MM.1S (cell line): ENCODE results near the gene LEFTY1.

ENCODE experiments used
- DNase-seq: peaks from one replicate; pipeline ENCODE4 v3.0.0-alpha.2; 2015
- H2AFZ ChIP-seq: fragments of 300-600 bp; sonication (generic); 2 replicates; pipeline ENCODE4 v1.6.0; 2016; ENCODE audit warnings: antibody characterized with exemption, low read length
- H3F3A ChIP-seq: fragments of 300-600 bp; sonication (generic); 2 replicates; pipeline ENCODE4 v1.6.1; 2016; ENCODE audit warnings: mild to moderate bottlenecking, antibody characterized with exemption, low read length, moderate library complexity, mixed read lengths; ENCODE audit not compliant: insufficient read depth
- H3K27ac ChIP-seq: fragments of 300-600 bp; sonication (generic); 2 replicates; pipeline ENCODE4 v1.5.1; 2016; ENCODE audit warnings: mild to moderate bottlenecking, low read length
- H3K27me3 ChIP-seq: fragments of 300-600 bp; sonication (generic); replicated peaks from 2 replicates; pipeline ENCODE4 v1.6.0; 2016; ENCODE audit warnings: low read length; ENCODE audit not compliant: insufficient read depth
- H3K36me3 ChIP-seq: fragments of 300-600 bp; sonication (generic); replicated peaks from 2 replicates; pipeline ENCODE4 v1.6.1; 2016; ENCODE audit warnings: mild to moderate bottlenecking, low read length, mixed read lengths; ENCODE audit not compliant: insufficient read depth
- H3K4me1 ChIP-seq: fragments of 300-600 bp; sonication (generic); 2 replicates; pipeline ENCODE4 v1.6.1; 2016; ENCODE audit warnings: low read length, mixed read lengths
- H3K4me2 ChIP-seq: fragments of 300-600 bp; sonication (generic); 2 replicates; pipeline ENCODE4 v1.6.0; 2016; ENCODE audit warnings: low read depth, low read length
- H3K4me3 ChIP-seq: fragments of 300-600 bp; sonication (generic); 2 replicates; pipeline ENCODE4 v1.5.1; 2016; ENCODE audit warnings: low read length, mixed read lengths
- H3K79me2 ChIP-seq: fragments of 300-600 bp; sonication (generic); 2 replicates; pipeline ENCODE4 v1.6.1; 2016; ENCODE audit warnings: mixed run types, low read length, mixed read lengths
- H3K9ac ChIP-seq: fragments of 300-600 bp; sonication (generic); 2 replicates; pipeline ENCODE4 v1.6.1; 2016; ENCODE audit warnings: low read length, mixed read lengths
- H3K9me2 ChIP-seq: fragments of 300-600 bp; sonication (generic); replicated peaks from 2 replicates; pipeline ENCODE4 v1.6.1; 2016; ENCODE audit warnings: mild to moderate bottlenecking, low read length, mixed read lengths; ENCODE audit not compliant: insufficient read depth
- H3K9me3 ChIP-seq: fragments of 300-600 bp; sonication (generic); replicated peaks from 2 replicates; pipeline ENCODE4 v1.6.1; 2016; ENCODE audit warnings: mild to moderate bottlenecking, low read length, mixed read lengths; ENCODE audit not compliant: insufficient read depth
- H4K20me1 ChIP-seq: fragments of 300-600 bp; sonication (generic); 2 replicates; pipeline ENCODE4 v1.6.1; 2016; ENCODE audit warnings: mild to moderate bottlenecking, low read length, moderate library complexity, mixed read lengths; ENCODE audit not compliant: insufficient read depth
- CTCF ChIP-seq: fragments of 300-600 bp; sonication (generic); IDR thresholded peaks from 2 replicates; pipeline ENCODE4 v1.5.1; 2016; ENCODE audit warnings: antibody characterized with exemption, low read length, mixed read lengths
- EZH2 ChIP-seq: fragments of 300-600 bp; sonication (generic); optimal IDR thresholded peaks from 2 replicates; pipeline ENCODE3; 2017; ENCODE audit warnings: low read depth, mild to moderate bottlenecking, antibody characterized with exemption, low read length, mixed read lengths
- EZH2phosphoT487 ChIP-seq: fragments of 300-600 bp; sonication (generic); IDR thresholded peaks from 2 replicates; pipeline ENCODE4 v1.6.1; 2018; ENCODE audit warnings: antibody characterized with exemption, low read length

LEFTY1 gene

GRCh38 chr1:225919906-225920305 lies 31.0 kb upstream of the LEFTY1 start:
- Histone ChIP-seq H3K4me1 (peaks cover 15% of the 10 kb centered on the region), H3K9ac (no peak overlapping the region), H3K4me3 (no peak overlapping the region), H3K27me3 (no peaks in the 10 kb centered on the region), H3F3A (peaks cover 11% of the 10 kb centered on the region; the same call in 1 of the 2 replicates), H4K20me1 (no peaks in the 10 kb centered on the region), H3K4me2 (no peak overlapping the region), H2AFZ (no peak overlapping the region), H3K79me2 (peaks cover 38% of the 10 kb centered on the region), H3K9me3 (no peaks in the 10 kb centered on the region), H3K9me2 (no peaks in the 10 kb centered on the region), H3K27ac (no peak overlapping the region), H3K36me3 (peaks cover 3% of the 10 kb centered on the region; the same call in 1 of the 2 replicates)
- TF ChIP-seq EZH2 (no peak), EZH2phosphoT487 (no peak), CTCF (no peak)
- DNase-seq = no peak

- no peaks in the 10 kb centered on the region for H3K27me3 ChIP-seq
- H3K9ac ChIP-seq = no peak overlapping the region
- DNase-seq = no peak
- peaks cover 12% of the 10 kb centered on the region for H3K4me1 ChIP-seq
- H3K27ac ChIP-seq = no peak overlapping the region
- H3K36me3 ChIP-seq = peaks cover 3% of the 10 kb centered on the region; the same call in 1 of the 2 replicates
- 0 out of 2 replicates have a peak, but pooled peaks cover 7% of the 10 kb centered on the region for H3F3A ChIP-seq
- H3K4me3 ChIP-seq = no peak overlapping the region
- TF ChIP-seq CTCF (no peak), EZH2 (no peak), EZH2phosphoT487 (no peak)
- no peaks in the 10 kb centered on the region for H3K9me3 ChIP-seq
- H4K20me1 ChIP-seq = no peaks in the 10 kb centered on the region
- no peak overlapping the region for H2AFZ ChIP-seq
- no peak overlapping the region for H3K4me2 ChIP-seq
- H3K9me2 ChIP-seq = no peaks in the 10 kb centered on the region
- peaks cover 30% of the 10 kb centered on the region for H3K79me2 ChIP-seq
These were observed 29.3 kb upstream of the LEFTY1 start for GRCh38 chr1:225918280-225918679.

GRCh38 chr1:225917536-225917935 lies 28.6 kb upstream of the LEFTY1 start:
- TF ChIP-seq EZH2phosphoT487 = no peak
- TF ChIP-seq CTCF = no peak
- TF ChIP-seq EZH2 = no peak
- peaks cover 3% of the 10 kb centered on the region; the same call in 1 of the 2 replicates for H3K36me3 ChIP-seq
- H3F3A ChIP-seq = 0 out of 2 replicates have a peak, but pooled peaks cover 2% of the 10 kb centered on the region
- no peaks in the 10 kb centered on the region for H4K20me1 ChIP-seq
- H3K4me3 ChIP-seq = no peak overlapping the region
- H3K9me2 ChIP-seq = no peaks in the 10 kb centered on the region
- no peak overlapping the region for H3K4me2 ChIP-seq
- H3K27ac ChIP-seq = no peak overlapping the region
- DNase-seq = no peak
- H3K9ac ChIP-seq = no peak overlapping the region
- H3K4me1 ChIP-seq = peaks cover 6% of the 10 kb centered on the region
- H3K79me2 ChIP-seq = peaks cover 23% of the 10 kb centered on the region
- H3K9me3 ChIP-seq = no peaks in the 10 kb centered on the region
- H2AFZ ChIP-seq = no peak overlapping the region
- no peaks in the 10 kb centered on the region for H3K27me3 ChIP-seq
